SU-DHL-6 (cell line): ENCODE results near the gene GIPR.

ENCODE experiments used
- H2AFZ ChIP-seq: fragments of 200-600 bp; sonication (generic); 2 replicates; pipeline ENCODE4 v1.6.1; 2014; ENCODE audit warnings: low read depth, mild to moderate bottlenecking, moderate library complexity, mixed read lengths, antibody characterized with exemption, low read length; ENCODE audit not compliant: severe bottlenecking
- H3F3A ChIP-seq: fragments of 200-600 bp; shearing (Covaris generic); 2 replicates; pipeline ENCODE4 v1.6.0; 2016; ENCODE audit warnings: antibody characterized with exemption, mild to moderate bottlenecking; ENCODE audit not compliant: insufficient read depth
- H3K27ac ChIP-seq: fragments of 200-600 bp; sonication (generic); 2 replicates; pipeline ENCODE4 v1.5.1; 2016; ENCODE audit warnings: low read depth, mild to moderate bottlenecking, low read length, moderate library complexity, mixed read lengths
- H3K27me3 ChIP-seq: fragments of 200-600 bp; sonication (generic), shearing (Covaris generic); 2 replicates; pipeline ENCODE4 v1.6.0; 2014; ENCODE audit warnings: mild to moderate bottlenecking, low read length
- H3K36me3 ChIP-seq: fragments of 200-600 bp; sonication (generic); 2 replicates; pipeline ENCODE4 v1.6.1; 2014; ENCODE audit warnings: mild to moderate bottlenecking, low read length, mixed read lengths
- H3K4me2 ChIP-seq: fragments of 300-600, 200-600 bp; shearing (Covaris generic), sonication (generic); 2 replicates; pipeline ENCODE4 v1.6.0; 2014; ENCODE audit warnings: low read length, low read depth, mild to moderate bottlenecking; ENCODE audit not compliant: poor library complexity, severe bottlenecking
- H3K4me3 ChIP-seq: fragments of 200-600 bp; sonication (generic); 2 replicates; pipeline ENCODE4 v1.5.1; 2014; ENCODE audit warnings: antibody characterized with exemption, low read length, mild to moderate bottlenecking, mixed read lengths; ENCODE audit not compliant: insufficient read depth, poor library complexity, severe bottlenecking
- H3K79me2 ChIP-seq: fragments of 200-600 bp; sonication (generic); 2 replicates; pipeline ENCODE4 v1.6.1; 2014; ENCODE audit warnings: mild to moderate bottlenecking, low read length, moderate library complexity; ENCODE audit not compliant: insufficient read depth
- H3K9ac ChIP-seq: fragments of 200-600 bp; sonication (generic); 2 replicates; pipeline ENCODE4 v1.7.0; 2014; ENCODE audit warnings: mild to moderate bottlenecking, low read length
- H3K9me2 ChIP-seq: fragments of 200-600 bp; sonication (generic); replicated peaks from 2 replicates; pipeline ENCODE4 v1.6.1; 2014; ENCODE audit warnings: low read length; ENCODE audit not compliant: insufficient read depth
- H3K9me3 ChIP-seq: fragments of 200-600 bp; sonication (generic); 2 replicates; pipeline ENCODE4 v1.6.1; 2014; ENCODE audit warnings: low read length, mixed read lengths; ENCODE audit not compliant: insufficient read depth
- H4K20me1 ChIP-seq: fragments of 200-600 bp; sonication (generic); 2 replicates; pipeline ENCODE4 v1.6.1; 2014; ENCODE audit warnings: low read depth, mild to moderate bottlenecking, antibody characterized with exemption, low read length, moderate library complexity, mixed read lengths
- CTCF ChIP-seq: fragments of 200-600 bp; sonication (generic); IDR thresholded peaks from one replicate; pipeline ENCODE4 v1.5.1; 2017; ENCODE audit warnings: antibody characterized with exemption, mild to moderate bottlenecking, low read length, moderate library complexity; ENCODE audit not compliant: insufficient read depth, poor library complexity, severe bottlenecking
- EZH2phosphoT487 ChIP-seq: fragments of 200-600 bp; sonication (generic), shearing (Covaris generic); conservative IDR thresholded peaks from 2 replicates; pipeline ENCODE4 v1.6.1; 2018; ENCODE audit warnings: mild to moderate bottlenecking, antibody characterized with exemption, low read length, moderate library complexity, mixed read lengths

Gene GIPR

GRCh38 chr19:45715139-45715538, 47.1 kb downstream of the GIPR start:
- Histone ChIP-seq H3K4me3 (no peak overlapping the region), H3K36me3 (no peaks in the 10 kb centered on the region), H3K9ac (no peak overlapping the region), H3F3A (peaks cover 18% of the 10 kb centered on the region), H3K4me2 (no peak overlapping the region), H2AFZ (no peak overlapping the region), H3K9me3 (no peaks in the 10 kb centered on the region), H4K20me1 (no peaks in the 10 kb centered on the region), H3K79me2 (peaks cover 58% of the 10 kb centered on the region), H3K27me3 (no peaks in the 10 kb centered on the region), H3K27ac (no peak overlapping the region), H3K9me2 (no peaks in the 10 kb centered on the region)
- TF ChIP-seq CTCF, result no peak
- no peak for TF ChIP-seq EZH2phosphoT487

GRCh38 chr19:45716359-45717130, 48.5 kb downstream of the GIPR start:
- Histone ChIP-seq H3K36me3 (no peaks in the 10 kb centered on the region), H3K27me3 (no peaks in the 10 kb centered on the region), H3K27ac (peak overlapping the region; percentile 73), H3K9ac (peak overlapping the region; percentile 89), H3K9me3 (no peaks in the 10 kb centered on the region), H3K9me2 (no peaks in the 10 kb centered on the region), H4K20me1 (no peaks in the 10 kb centered on the region), H2AFZ (peak overlapping the region; percentile 38), H3F3A (peaks cover 11% of the 10 kb centered on the region), H3K79me2 (peaks cover 51% of the 10 kb centered on the region), H3K4me2 (peak overlapping the region; percentile 95), H3K4me3 (peak overlapping the region; percentile 80)
- no peak for TF ChIP-seq EZH2phosphoT487
- TF ChIP-seq CTCF, result no peak

GRCh38 chr19:45717131-45717982, 49.3 kb downstream of the GIPR start:
- peaks cover 45% of the 10 kb centered on the region for H3K79me2 ChIP-seq
- peak overlapping the region; percentile 79 for H3K27ac ChIP-seq
- no peaks in the 10 kb centered on the region for H3K9me3 ChIP-seq
- H3F3A ChIP-seq, result peaks cover 11% of the 10 kb centered on the region
- no peaks in the 10 kb centered on the region for H3K27me3 ChIP-seq
- no peaks in the 10 kb centered on the region for H4K20me1 ChIP-seq
- H2AFZ ChIP-seq, result peak overlapping the region; percentile 38
- H3K36me3 ChIP-seq, result no peaks in the 10 kb centered on the region
- TF ChIP-seq CTCF (peak; percentile 12), EZH2phosphoT487 (no peak)
- peak overlapping the region; percentile 95 for H3K4me2 ChIP-seq
- peak overlapping the region; percentile 89 for H3K9ac ChIP-seq
- H3K9me2 ChIP-seq, result no peaks in the 10 kb centered on the region
- peak overlapping the region; percentile 80 for H3K4me3 ChIP-seq
